HCT116 (cell line): ENCODE results near the gene NECAP2. TPM values are rescaled to one million over a fixed set of nuclear protein-coding genes. Genes with fewer than 3 reads are reported as not detected.

Experiments used
- ATAC-seq: fragments of 200-7000 bp; cut with Tn5 transposase; 2 replicates; pipeline ENCODE4 v1.9.1; 2020; ENCODE audit warnings: mild to moderate bottlenecking, moderate library complexity
- BruUV-seq: library from RNA; stranded (reverse); fragments of 400-500 nt; replicated peaks from 2 replicates; lab custom pipeline; 2021; lab: Mats Ljungman, UMichigan
- CTCF ChIA-PET: fragments of 300-600 bp; sonication (Branson Sonifier 250); formaldehyde crosslinking; loops from one replicate; lab custom pipeline; 2021; ENCODE audit warnings: antibody characterized with exemption; lab: Charles Lee
- POLR2A ChIA-PET: fragments of 300-600, 350-600 bp; sonication (Branson Sonifier 250); formaldehyde crosslinking; loops from one replicate; lab custom pipeline; 2021; ENCODE audit warnings: antibody characterized with exemption; lab: Charles Lee
- RAD21 ChIA-PET, 2 experiments: fragments of 300-600 bp; sonication (Branson Sonifier 250); formaldehyde crosslinking; loops; one replicate each; lab custom pipeline; 2023; ENCODE audit warnings: low total read pairs in 2 of 2; ENCODE audit not compliant: uncharacterized antibody in 2 of 2, unreplicated experiment in 2 of 2, low non-redundant PET in 1 of 2; lab: Charles Lee
- DNase-seq: peaks from one replicate; pipeline ENCODE4 v3.0.0-alpha.2; 2010; ENCODE audit warnings: low read depth, low spot score
- H2AFZ ChIP-seq: fragments of 200-600 bp; shearing (Covaris generic), sonication (generic); 2 replicates; pipeline ENCODE4 v1.6.1; 2017; ENCODE audit warnings: low read depth, mixed run types, mixed read lengths, antibody characterized with exemption, low read length; ENCODE audit not compliant: poor library complexity, severe bottlenecking
- H3K27ac ChIP-seq: 2 replicates; pipeline ENCODE4 v1.5.1; 2012; ENCODE audit warnings: low read depth, low read length
- H3K27me3 ChIP-seq: fragments of 200-600 bp; sonication (generic); 2 replicates; pipeline ENCODE4 v1.6.1; 2016; ENCODE audit warnings: mixed run types, low read length, mixed read lengths; ENCODE audit not compliant: insufficient read depth
- H3K36me3 ChIP-seq, 2 experiments: fragments of 200-500 bp in 1 of 2; fragments of 200-600 bp in 1 of 2; sonication (Bioruptor generic) in 1 of 2; sonication (generic) in 1 of 2; 2 replicates each; pipeline versions ENCODE4 v1.5.1 to v1.6.1; 2014 to 2016; ENCODE audit warnings: low read length in 2 of 2, inconsistent platforms in 1 of 2, mixed read lengths in 1 of 2, mixed run types in 1 of 2; ENCODE audit not compliant: insufficient read depth in 2 of 2, control insufficient read depth in 1 of 2
- H3K4me1 ChIP-seq, 2 experiments: fragments of 200-600 bp in 1 of 2; sonication (generic) in 1 of 2; 2 replicates each; pipeline versions ENCODE4 v1.5.1 to v1.6.1; 2012 to 2017; ENCODE audit warnings: low read length in 2 of 2, inconsistent platforms in 1 of 2, mild to moderate bottlenecking in 1 of 2, mixed read lengths in 1 of 2, mixed run types in 1 of 2, moderate library complexity in 1 of 2; ENCODE audit not compliant: insufficient read depth in 2 of 2, control insufficient read depth in 1 of 2
- H3K4me2 ChIP-seq: fragments of 200-600 bp; sonication (generic); 2 replicates; pipeline ENCODE4 v1.6.1; 2017; ENCODE audit warnings: mixed run types, low read length, mixed read lengths
- H3K4me3 ChIP-seq, 2 experiments: fragments of 200-600 bp in 1 of 2; sonication (generic) in 1 of 2; replicated peaks in 1 of 2; 2 replicates each; pipeline ENCODE4 v1.5.1; 2011 to 2016; ENCODE audit warnings: low read length in 2 of 2, control low read depth in 1 of 2, low read depth in 1 of 2, mild to moderate bottlenecking in 1 of 2, mixed read lengths in 1 of 2, mixed run types in 1 of 2
- H3K79me2 ChIP-seq: fragments of 200-600 bp; sonication (generic); 2 replicates; pipeline ENCODE4 v1.6.1; 2017; ENCODE audit warnings: mild to moderate bottlenecking, mixed run types, low read length, moderate library complexity, mixed read lengths; ENCODE audit not compliant: insufficient read depth
- H3K9ac ChIP-seq: fragments of 200-600 bp; sonication (generic); 2 replicates; pipeline ENCODE4 v1.6.1; 2016; ENCODE audit warnings: low read length, mixed read lengths
- H3K9me2 ChIP-seq: fragments of 200-600 bp; sonication (generic), shearing (Covaris generic); 2 replicates; pipeline ENCODE4 v1.6.1; 2017; ENCODE audit warnings: mixed run types, mild to moderate bottlenecking, moderate library complexity; ENCODE audit not compliant: insufficient read depth
- H3K9me3 ChIP-seq, 2 experiments: fragments of 200-500 bp in 1 of 2; fragments of 200-600 bp in 1 of 2; sonication (Bioruptor generic) in 1 of 2; sonication (generic) in 1 of 2; 2 replicates each; pipeline ENCODE4 v1.6.1; 2014 to 2017; ENCODE audit warnings: low read length in 2 of 2, mixed read lengths in 2 of 2, inconsistent platforms in 1 of 2, low read depth in 1 of 2, mild to moderate bottlenecking in 1 of 2, mixed run types in 1 of 2, moderate library complexity in 1 of 2; ENCODE audit not compliant: control insufficient read depth in 1 of 2, insufficient read depth in 1 of 2
- H4K20me1 ChIP-seq: fragments of 200-600 bp; sonication (generic), shearing (Covaris generic); 2 replicates; pipeline ENCODE4 v1.6.1; 2017; ENCODE audit warnings: mixed run types, mild to moderate bottlenecking, moderate library complexity; ENCODE audit not compliant: insufficient read depth
- CEBPB ChIP-seq: IDR thresholded peaks from 2 replicates; pipeline ENCODE4 v1.6.1; 2012; ENCODE audit warnings: low read depth
- CTCF ChIP-seq, 3 experiments: fragments of 200-600 bp in 1 of 3; sonication (generic) in 1 of 3; IDR thresholded peaks in 2 of 3; conservative IDR thresholded peaks in 1 of 3; 2 replicates each; pipeline ENCODE4 v1.5.1; 2012 to 2017; ENCODE audit warnings: low read depth in 2 of 3, low read length in 2 of 3, antibody characterized with exemption in 1 of 3, borderline replicate concordance in 1 of 3, control low read depth in 1 of 3, mild to moderate bottlenecking in 1 of 3, mixed read lengths in 1 of 3, mixed run types in 1 of 3, moderate library complexity in 1 of 3; ENCODE audit not compliant: insufficient read depth in 1 of 3
- EGR1 ChIP-seq: IDR thresholded peaks from 2 replicates; pipeline ENCODE4 v1.6.1; 2012; ENCODE audit warnings: low read depth
- ELF1 ChIP-seq: IDR thresholded peaks from 2 replicates; pipeline ENCODE4 v1.6.1; 2012; ENCODE audit warnings: low read depth, borderline replicate concordance
- EZH2 ChIP-seq: fragments of 200-600 bp; sonication (generic); IDR thresholded peaks from 2 replicates; pipeline ENCODE4 v1.6.1; 2017; ENCODE audit warnings: antibody characterized with exemption, mixed run types
- FOSL1 ChIP-seq: IDR thresholded peaks from 2 replicates; pipeline ENCODE4 v1.6.1; 2012; ENCODE audit warnings: low read depth
- POLR2A ChIP-seq: IDR thresholded peaks from 2 replicates; pipeline ENCODE4 v1.7.0; 2011; ENCODE audit warnings: borderline replicate concordance; ENCODE audit not compliant: insufficient read depth, insufficient read length; ENCODE audit errors: extremely low read depth
- POLR2AphosphoS5 ChIP-seq: IDR thresholded peaks from 2 replicates; pipeline ENCODE4 v1.6.1; 2011; ENCODE audit warnings: mild to moderate bottlenecking, low read depth, low read length, moderate library complexity
- REST ChIP-seq: IDR thresholded peaks from 2 replicates; pipeline ENCODE4 v1.6.1; 2012; ENCODE audit warnings: low read depth
- SIN3A ChIP-seq: IDR thresholded peaks from 2 replicates; pipeline ENCODE4 v1.6.1; 2012; ENCODE audit warnings: low read depth
- SRF ChIP-seq: IDR thresholded peaks from 2 replicates; pipeline ENCODE4 v1.6.1; 2012; ENCODE audit warnings: low read depth
- YY1 ChIP-seq: IDR thresholded peaks from 2 replicates; pipeline ENCODE4 v1.6.1; 2011; ENCODE audit warnings: low read length, low read depth, moderate library complexity, mild to moderate bottlenecking; ENCODE audit not compliant: insufficient replicate concordance; ENCODE audit errors: extremely low read depth
- ZFX ChIP-seq: fragments of 450-650 bp; IDR thresholded peaks from 2 replicates; pipeline ENCODE4 v1.6.1; 2017
- ZNF274 ChIP-seq: fragments of 200-500 bp; sonication (Bioruptor generic); IDR thresholded peaks from 2 replicates; pipeline ENCODE4 v1.6.1; 2014; ENCODE audit warnings: mild to moderate bottlenecking, low read depth, low read length, inconsistent platforms
- intact Hi-C: fragments of 100-400 bp; cut with micrococcal nuclease; formaldehyde crosslinking; loops from 2 replicates; pipeline ENCODE4 v1.10.0; 2022
- total RNA-seq: library from RNA; stranded (reverse); gene quantifications from one replicate; pipeline ENCODE4 v1.2.1, GENCODE V29; 2021; ENCODE audit not compliant: unreplicated experiment
- TF ChIP-seq, protein P1 (sequence below): IDR thresholded peaks from 2 replicates; pipeline ENCODE4 v1.6.1; 2012
- TF ChIP-seq, protein P2 (sequence below): IDR thresholded peaks from 2 replicates; pipeline ENCODE4 v1.6.1; 2011; ENCODE audit warnings: mild to moderate bottlenecking, low read length, moderate library complexity; ENCODE audit not compliant: insufficient replicate concordance; ENCODE audit errors: extremely low read depth

The NECAP2 gene
- total RNA-seq, 1 experiment from 2014 or later = 35.5 TPM

GRCh38 chr1:16438516-16438915, 2.0 kb upstream of the NECAP2 start:
- Histone ChIP-seq H3K9me2 (no peaks in the 10 kb centered on the region), H3K36me3 (peaks cover 2 to 4% of the 10 kb centered on the region in 2 experiments; a peak in 2 of 4 replicates), H3K4me1 (peaks cover 4 to 13% of the 10 kb centered on the region in 2 experiments; a peak in 3 of 4 replicates), H4K20me1 (no peaks in the 10 kb centered on the region), H3K27ac (no peak overlapping the region), H3K79me2 (peaks cover 29% of the 10 kb centered on the region), H3K9ac (no peak overlapping the region), H3K4me2 (no peak overlapping the region), H2AFZ (peak overlapping the region; percentile 7), H3K27me3 (no peaks in the 10 kb centered on the region), H3K9me3 (no peaks in the 10 kb centered on the region), H3K4me3 (no peak overlapping the region)
- CTCF ChIA-PET = no interaction called here
- DNase-seq (no peak), ATAC-seq (no peak)
- intact Hi-C loops = no loop called here
- POLR2A ChIA-PET = no interaction called here
- TF ChIP-seq EZH2 = no peak
- TF ChIP-seq, protein P1, sequence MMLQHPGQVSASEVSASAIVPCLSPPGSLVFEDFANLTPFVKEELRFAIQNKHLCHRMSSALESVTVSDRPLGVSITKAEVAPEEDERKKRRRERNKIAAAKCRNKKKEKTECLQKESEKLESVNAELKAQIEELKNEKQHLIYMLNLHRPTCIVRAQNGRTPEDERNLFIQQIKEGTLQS = no peak
- no peak for TF ChIP-seq FOSL1
- no peak for TF ChIP-seq ZFX
- no peak for TF ChIP-seq POLR2AphosphoS5
- no peak for TF ChIP-seq EGR1
- no peak for TF ChIP-seq ZNF274
- TF ChIP-seq CEBPB = no peak
- no peak for TF ChIP-seq ELF1
- TF ChIP-seq POLR2A = no peak
- TF ChIP-seq CTCF (IDR thresholded peaks at IDR 0.05 in 2 of 3, conservative IDR thresholded peaks at IDR 0.05 in 1 of 3; ENCODE audit: borderline replicate concordance in 1 of 3, insufficient read depth in 1 of 3, low read depth in 2 of 3, low read length in 2 of 3) = no peak
- TF ChIP-seq SRF = no peak
- no peak for TF ChIP-seq YY1
- no peak for TF ChIP-seq SIN3A
- TF ChIP-seq REST = no peak
- TF ChIP-seq, protein P2, sequence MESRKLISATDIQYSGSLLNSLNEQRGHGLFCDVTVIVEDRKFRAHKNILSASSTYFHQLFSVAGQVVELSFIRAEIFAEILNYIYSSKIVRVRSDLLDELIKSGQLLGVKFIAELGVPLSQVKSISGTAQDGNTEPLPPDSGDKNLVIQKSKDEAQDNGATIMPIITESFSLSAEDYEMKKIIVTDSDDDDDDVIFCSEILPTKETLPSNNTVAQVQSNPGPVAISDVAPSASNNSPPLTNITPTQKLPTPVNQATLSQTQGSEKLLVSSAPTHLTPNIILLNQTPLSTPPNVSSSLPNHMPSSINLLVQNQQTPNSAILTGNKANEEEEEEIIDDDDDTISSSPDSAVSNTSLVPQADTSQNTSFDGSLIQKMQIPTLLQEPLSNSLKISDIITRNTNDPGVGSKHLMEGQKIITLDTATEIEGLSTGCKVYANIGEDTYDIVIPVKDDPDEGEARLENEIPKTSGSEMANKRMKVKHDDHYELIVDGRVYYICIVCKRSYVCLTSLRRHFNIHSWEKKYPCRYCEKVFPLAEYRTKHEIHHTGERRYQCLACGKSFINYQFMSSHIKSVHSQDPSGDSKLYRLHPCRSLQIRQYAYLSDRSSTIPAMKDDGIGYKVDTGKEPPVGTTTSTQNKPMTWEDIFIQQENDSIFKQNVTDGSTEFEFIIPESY = no peak
- BruUV-seq = no TSS peak
- RAD21 ChIA-PET = no interaction called here
